ENCODE results near the gene POU2AF1. TPM values are rescaled to one million over a fixed set of nuclear protein-coding genes. Genes with fewer than 3 reads are reported as not detected.

Gene POU2AF1
- total RNA-seq, 4 donors from 2014 or later = 1.4 to 19.8 (median 2.9) TPM

- no peaks in the 10 kb centered on the region for H3K27me3 ChIP-seq
- no peak overlapping the region for H3K4me3 ChIP-seq
- no peak for DNase-seq
- H3K9me3 ChIP-seq = no peaks in the 10 kb centered on the region
- in situ Hi-C loops (cut with MboI; ENCODE audit: low pct_ligation_motif_present in 1 of 4, low pct_unique_long_range_greater_than_20kb in 1 of 4, low sequenced_read_pairs in 3 of 4) (no loop called here), intact Hi-C loops (cut with DNase I; ENCODE audit: low total_unique reads) (no loop called here)
- no peak overlapping the region for H3K27ac ChIP-seq
- no peak for TF ChIP-seq CTCF (IDR thresholded peaks at IDR 0.05)
- no peak for TF ChIP-seq EP300 (IDR thresholded peaks at IDR 0.05; ENCODE audit: low read depth)
- TF ChIP-seq POLR2A (IDR thresholded peaks at IDR 0.05) = no peak
- TF ChIP-seq POLR2AphosphoS5 (IDR thresholded peaks at IDR 0.05) = no peak
- 66 to 74% methylated on average over 4 to 6 of the region's 6 CpGs for whole genome bisulfite sequencing, 2 donors (ENCODE audit: low coverage in 1 of 2)
- H3K4me1 ChIP-seq = no peaks in the 10 kb centered on the region
- H3K36me3 ChIP-seq = no peaks in the 10 kb centered on the region
These were observed 30.0 kb upstream of the POU2AF1 start for GRCh38 chr11:111408789-111409727.

- H3K36me3 ChIP-seq = no peaks in the 10 kb centered on the region
- in situ Hi-C loops (cut with MboI; ENCODE audit: low pct_ligation_motif_present in 1 of 4, low pct_unique_long_range_greater_than_20kb in 1 of 4, low sequenced_read_pairs in 3 of 4) (no loop called here), intact Hi-C loops (cut with DNase I; ENCODE audit: low total_unique reads) (no loop called here)
- no peak for DNase-seq
- H3K9me3 ChIP-seq = no peaks in the 10 kb centered on the region
- H3K27me3 ChIP-seq = no peaks in the 10 kb centered on the region
- no peaks in the 10 kb centered on the region for H3K4me1 ChIP-seq
- H3K4me3 ChIP-seq = no peak overlapping the region
- 100% methylated on average over 2 of the region's 2 CpGs; no CpG with 5 or more reads in 1 of the 2 donors for WGBS, 2 donors (ENCODE audit: low coverage in 1 of 2)
- no peak for TF ChIP-seq EP300 (IDR thresholded peaks at IDR 0.05; ENCODE audit: low read depth)
- no peak for TF ChIP-seq CTCF (IDR thresholded peaks at IDR 0.05)
- no peak for TF ChIP-seq POLR2A (IDR thresholded peaks at IDR 0.05)
- no peak for TF ChIP-seq POLR2AphosphoS5 (IDR thresholded peaks at IDR 0.05)
- H3K27ac ChIP-seq = no peak overlapping the region
These were observed 28.6 kb upstream of the POU2AF1 start for GRCh38 chr11:111407652-111408051.

- intact Hi-C loops (cut with DNase I; ENCODE audit: low total_unique reads) = no loop called here
- Histone ChIP-seq H3K27me3 (no peaks in the 10 kb centered on the region), H3K36me3 (no peaks in the 10 kb centered on the region), H3K9me3 (no peaks in the 10 kb centered on the region), H3K4me1 (no peaks in the 10 kb centered on the region), H3K27ac (no peak overlapping the region), H3K4me3 (no peak overlapping the region)
- no peak for DNase-seq
- in situ Hi-C loops (cut with MboI; ENCODE audit: low pct_ligation_motif_present in 1 of 4, low pct_unique_long_range_greater_than_20kb in 1 of 4, low sequenced_read_pairs in 3 of 4) = no loop called here
- TF ChIP-seq POLR2AphosphoS5 (IDR thresholded peaks at IDR 0.05) (no peak), CTCF (IDR thresholded peaks at IDR 0.05) (no peak), EP300 (IDR thresholded peaks at IDR 0.05; ENCODE audit: low read depth) (no peak), POLR2A (IDR thresholded peaks at IDR 0.05) (no peak)
- WGBS, 2 donors (ENCODE audit: low coverage in 1 of 2) = 70% methylated on average over 1 of the region's 1 CpG; no CpG with 5 or more reads in 1 of the 2 donors
These were observed 27.5 kb upstream of the POU2AF1 start for GRCh38 chr11:111406589-111406988.

- 79 to 100% methylated on average over 1 to 2 of the region's 2 CpGs for WGBS, 2 donors (ENCODE audit: low coverage in 1 of 2)
- H3K4me3 ChIP-seq = no peak overlapping the region
- no peaks in the 10 kb centered on the region for H3K36me3 ChIP-seq
- H3K27me3 ChIP-seq = no peaks in the 10 kb centered on the region
- DNase-seq = no peak
- H3K9me3 ChIP-seq = no peaks in the 10 kb centered on the region
- no peaks in the 10 kb centered on the region for H3K4me1 ChIP-seq
- intact Hi-C loops (cut with DNase I; ENCODE audit: low total_unique reads) = no loop called here
- H3K27ac ChIP-seq = no peak overlapping the region
- TF ChIP-seq POLR2AphosphoS5 (IDR thresholded peaks at IDR 0.05) = no peak
- in situ Hi-C loops (cut with MboI; ENCODE audit: low pct_ligation_motif_present in 1 of 4, low pct_unique_long_range_greater_than_20kb in 1 of 4, low sequenced_read_pairs in 3 of 4) = no loop called here
These were observed 27.0 kb upstream of the POU2AF1 start for GRCh38 chr11:111406091-111406490.
